Measurements from ENCODE around the gene PHAX.
"Not testable (repeated sequence)": the region's sequence is repeated elsewhere in the genome, so short reads cannot be mapped to it uniquely, and the experiment has no call there.

- not testable (repeated sequence) for TF ChIP-seq POLR2AphosphoS5 (IDR thresholded peaks at IDR 0.05; ENCODE audit: borderline replicate concordance, low read depth, low read length); EZH2 (IDR thresholded peaks at IDR 0.05); FOXP2 (optimal IDR thresholded peaks at IDR 0.05; ENCODE audit: control extremely low read depth, extremely low read length, insufficient read depth)
Observed at GRCh38 chr5:126649709-126650108, 49.0 kb downstream of the PHAX start.
